ENCODE data around the gene FRRS1L.

The FRRS1L gene

GRCh38 chr9:109109967-109110328 is 57.1 kb downstream of the FRRS1L start:
- no peak overlapping the region for H3K4me3 ChIP-seq (replicated peaks; ENCODE audit: low read depth, low read length)
- TF ChIP-seq, protein P1, sequence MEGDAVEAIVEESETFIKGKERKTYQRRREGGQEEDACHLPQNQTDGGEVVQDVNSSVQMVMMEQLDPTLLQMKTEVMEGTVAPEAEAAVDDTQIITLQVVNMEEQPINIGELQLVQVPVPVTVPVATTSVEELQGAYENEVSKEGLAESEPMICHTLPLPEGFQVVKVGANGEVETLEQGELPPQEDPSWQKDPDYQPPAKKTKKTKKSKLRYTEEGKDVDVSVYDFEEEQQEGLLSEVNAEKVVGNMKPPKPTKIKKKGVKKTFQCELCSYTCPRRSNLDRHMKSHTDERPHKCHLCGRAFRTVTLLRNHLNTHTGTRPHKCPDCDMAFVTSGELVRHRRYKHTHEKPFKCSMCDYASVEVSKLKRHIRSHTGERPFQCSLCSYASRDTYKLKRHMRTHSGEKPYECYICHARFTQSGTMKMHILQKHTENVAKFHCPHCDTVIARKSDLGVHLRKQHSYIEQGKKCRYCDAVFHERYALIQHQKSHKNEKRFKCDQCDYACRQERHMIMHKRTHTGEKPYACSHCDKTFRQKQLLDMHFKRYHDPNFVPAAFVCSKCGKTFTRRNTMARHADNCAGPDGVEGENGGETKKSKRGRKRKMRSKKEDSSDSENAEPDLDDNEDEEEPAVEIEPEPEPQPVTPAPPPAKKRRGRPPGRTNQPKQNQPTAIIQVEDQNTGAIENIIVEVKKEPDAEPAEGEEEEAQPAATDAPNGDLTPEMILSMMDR (IDR thresholded peaks at IDR 0.05; ENCODE audit: low read depth, low read length, missing control alignments): no peak
- no peak for DNase-seq (ENCODE audit: extremely low read depth, low read depth)

GRCh38 chr9:109108318-109108717 is 58.7 kb downstream of the FRRS1L start:
- DNase-seq (ENCODE audit: extremely low read depth, low read depth): no peak
- H3K4me3 ChIP-seq (replicated peaks; ENCODE audit: low read depth, low read length): no peak overlapping the region
- TF ChIP-seq, protein P1 (IDR thresholded peaks at IDR 0.05; ENCODE audit: low read depth, low read length, missing control alignments): no peak

- DNase-seq (ENCODE audit: extremely low read depth, low read depth): no peak
- TF ChIP-seq, protein P1 (IDR thresholded peaks at IDR 0.05; ENCODE audit: low read depth, low read length, missing control alignments): no peak
- no peak overlapping the region for H3K4me3 ChIP-seq (replicated peaks; ENCODE audit: low read depth, low read length)
Measured at GRCh38 chr9:109107402-109108240, 59.4 kb downstream of the FRRS1L start.

- DNase-seq (ENCODE audit: extremely low read depth, low read depth): no peak
- TF ChIP-seq, protein P1 (IDR thresholded peaks at IDR 0.05; ENCODE audit: low read depth, low read length, missing control alignments): no peak
- H3K4me3 ChIP-seq (replicated peaks; ENCODE audit: low read depth, low read length): no peak overlapping the region
Measured at GRCh38 chr9:109101810-109102209, 65.2 kb downstream of the FRRS1L start.

- TF ChIP-seq, protein P1 (IDR thresholded peaks at IDR 0.05; ENCODE audit: low read depth, low read length, missing control alignments): no peak
Measured at GRCh38 chr9:109101202-109101595, 65.8 kb downstream of the FRRS1L start.

DNA sequence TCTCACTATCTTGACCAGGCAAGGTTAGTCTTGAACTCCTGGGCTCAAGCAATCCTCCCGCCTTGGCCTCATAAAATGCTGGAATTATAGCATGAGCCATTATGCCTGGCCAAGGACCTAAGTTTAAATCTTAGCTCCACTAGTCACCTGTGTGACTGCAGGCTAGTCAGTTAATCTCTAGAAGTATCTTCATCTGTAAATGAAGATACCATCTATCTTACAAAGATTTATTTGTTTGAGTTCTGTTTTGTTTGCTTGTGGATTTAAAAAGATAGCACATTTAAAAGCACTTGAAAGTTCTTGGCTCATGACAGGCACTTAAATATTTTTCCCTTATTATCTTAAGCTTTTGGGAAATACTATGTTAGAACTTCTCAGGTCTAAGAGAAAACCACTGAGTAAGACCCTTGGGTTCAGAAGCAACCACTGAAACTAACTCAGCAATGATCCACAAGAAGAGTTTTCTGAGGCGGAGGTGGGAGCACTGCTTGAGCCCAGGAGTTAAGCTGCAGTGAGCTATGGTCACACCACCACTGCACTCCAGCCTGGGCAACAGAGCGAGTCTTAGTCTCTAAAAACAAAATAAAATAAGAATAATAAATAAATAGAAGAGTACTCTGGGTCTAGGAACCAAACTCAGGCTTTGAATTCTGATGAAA is 66.4 kb downstream of the FRRS1L start:
- no peak overlapping the region for H3K4me3 ChIP-seq (replicated peaks; ENCODE audit: low read depth, low read length)
- TF ChIP-seq, protein P1 (IDR thresholded peaks at IDR 0.05; ENCODE audit: low read depth, low read length, missing control alignments): no peak
- no peak for DNase-seq (ENCODE audit: extremely low read depth, low read depth)

More at GRCh38 chr9:109101202-109101595, 65.8 kb downstream of the FRRS1L start:
- no peak for DNase-seq (ENCODE audit: extremely low read depth, low read depth)
- no peak overlapping the region for H3K4me3 ChIP-seq (replicated peaks; ENCODE audit: low read depth, low read length)
